IPS-NIHi7 (cell line): ENCODE results near the gene OR5J2.
"Not testable (repeated sequence)": the region's sequence is repeated elsewhere in the genome, so short reads cannot be mapped to it uniquely, and the experiment has no call there.

Experiments
- DNase-seq: peaks from one replicate; pipeline ENCODE4 v3.0.0; 2012; ENCODE audit warnings: mixed read lengths; ENCODE audit errors: extremely low spot score

The OR5J2 gene

GRCh38 chr11:56176318-56176717 lies at the start of gene OR5J2:
Gene OR5J2 (plus strand): TSS chr11:56176618. CDS start chr11:56176618, 0 bp downstream.
- no peak for DNase-seq

GRCh38 chr11:56140151-56140661 lies 36.2 kb upstream of the OR5J2 start, which contains the start of gene OR8J3:
Gene OR8J3 (minus strand): TSS chr11:56140201. CDS start chr11:56137718, 2,483 bp downstream.
- DNase-seq, result no peak

DNA sequence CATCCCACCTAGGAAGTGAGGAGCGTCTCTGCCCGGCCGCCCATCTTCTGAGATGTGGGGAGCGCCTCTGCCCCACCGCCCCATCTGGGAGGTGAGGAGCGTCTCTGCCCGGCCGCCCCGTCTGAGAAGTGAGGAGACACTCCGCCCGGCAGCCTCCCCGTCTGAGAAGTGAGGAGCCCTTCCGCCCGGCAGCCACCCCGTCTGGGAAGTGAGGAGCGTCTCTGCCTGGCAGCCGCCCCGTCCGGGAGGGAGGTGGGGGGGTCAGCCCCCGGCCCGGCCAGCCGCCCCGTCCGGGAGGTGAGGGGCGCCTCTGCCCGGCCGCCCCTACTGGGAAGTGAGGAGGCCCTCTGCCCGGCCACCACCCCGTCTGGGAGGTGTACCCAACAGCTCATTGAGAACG lies 32.7 kb upstream of the OR5J2 start:
- not testable (repeated sequence) for DNase-seq

DNA sequence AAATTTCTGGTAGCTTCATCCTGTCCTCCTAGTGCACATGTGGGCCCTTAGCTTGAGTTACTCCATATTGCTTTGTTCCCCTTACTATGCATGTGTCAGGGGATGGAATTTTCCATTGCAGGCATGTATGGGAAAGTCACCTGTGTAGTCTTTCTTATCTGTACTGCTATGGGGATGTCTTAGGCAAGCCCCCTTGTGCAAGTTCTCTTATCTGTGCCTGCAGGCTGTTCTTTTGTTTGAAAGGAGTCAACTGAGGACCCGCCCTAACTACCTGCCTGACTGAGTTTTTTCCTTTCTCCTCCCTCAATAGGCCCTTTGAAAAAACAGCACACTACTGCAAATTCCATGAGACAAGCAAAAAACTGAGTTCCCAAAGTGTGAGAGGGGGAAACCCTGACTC lies 25.0 kb upstream of the OR5J2 start:
- no peak for DNase-seq

DNA sequence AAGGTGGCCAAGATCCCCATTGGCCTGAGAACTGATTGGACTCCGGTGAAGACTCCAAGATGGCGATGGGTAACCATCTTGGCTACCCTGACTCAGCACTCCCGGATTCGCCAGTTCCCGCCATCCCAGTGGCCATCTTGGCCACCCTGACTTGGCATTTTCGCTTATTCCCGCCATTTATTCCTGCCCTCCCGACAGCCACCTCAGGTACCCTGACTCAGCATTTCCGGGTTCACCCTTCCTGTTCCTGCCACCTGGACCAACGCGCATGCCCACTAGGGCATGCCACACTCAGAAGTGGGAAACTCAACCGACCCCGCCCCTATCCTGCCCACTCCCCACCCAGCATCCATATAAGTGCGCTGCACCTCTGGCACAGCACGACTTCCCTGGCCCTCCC lies 24.1 kb upstream of the OR5J2 start:
- no peak for DNase-seq

- DNase-seq, result no peak
Measured at GRCh38 chr11:56160217-56160616, 16.2 kb upstream of the OR5J2 start, which contains the start of gene OR8K5. Gene OR8K5 (minus strand): TSS chr11:56160317. CDS start chr11:56160317, 0 bp downstream.

DNA sequence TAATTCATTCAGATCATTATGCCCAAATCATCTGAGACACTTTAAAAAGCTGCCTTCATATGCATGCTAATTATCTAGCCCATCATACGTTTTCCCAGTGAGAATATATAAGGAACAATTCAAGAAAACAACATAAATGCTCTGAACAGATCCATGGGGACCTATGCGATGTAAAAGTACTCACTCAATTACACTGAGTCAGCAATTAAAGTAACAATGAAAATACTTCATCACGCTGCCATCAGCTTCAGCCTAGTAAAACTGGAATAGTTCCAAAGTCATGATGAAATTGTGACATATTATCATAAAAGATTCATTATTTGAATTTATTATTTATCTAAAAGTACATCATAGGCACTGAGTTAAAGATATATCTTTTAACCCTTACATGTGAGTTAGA lies 12.6 kb upstream of the OR5J2 start:
- DNase-seq, result no peak

DNA sequence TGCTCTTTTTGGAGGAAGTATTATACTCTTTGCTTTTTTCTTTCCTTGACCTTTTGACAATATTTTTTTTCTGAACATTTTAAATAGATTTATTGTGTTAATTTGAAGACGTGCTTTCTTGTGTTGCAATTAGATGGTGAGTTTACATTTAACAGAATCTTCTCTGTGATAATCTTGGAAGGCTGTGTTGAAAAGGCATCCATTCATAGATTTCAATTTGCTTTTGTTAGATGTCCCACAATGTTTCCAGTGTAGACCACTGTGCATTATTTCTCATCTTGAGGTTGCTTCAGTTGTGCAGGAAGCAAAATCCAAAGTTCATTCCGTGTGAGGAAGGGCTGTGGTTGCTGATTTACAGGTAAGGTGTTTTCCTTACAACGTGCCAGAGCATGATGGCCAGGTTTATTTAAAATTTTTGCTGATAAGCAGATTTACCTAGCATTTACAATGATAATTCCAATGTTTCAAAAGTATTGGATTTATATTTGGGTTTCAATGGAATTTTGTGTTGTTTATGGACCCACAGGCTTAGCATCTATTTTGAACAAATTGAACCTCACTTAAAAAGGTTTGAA lies 4.1 kb upstream of the OR5J2 start:
- no peak for DNase-seq

DNA sequence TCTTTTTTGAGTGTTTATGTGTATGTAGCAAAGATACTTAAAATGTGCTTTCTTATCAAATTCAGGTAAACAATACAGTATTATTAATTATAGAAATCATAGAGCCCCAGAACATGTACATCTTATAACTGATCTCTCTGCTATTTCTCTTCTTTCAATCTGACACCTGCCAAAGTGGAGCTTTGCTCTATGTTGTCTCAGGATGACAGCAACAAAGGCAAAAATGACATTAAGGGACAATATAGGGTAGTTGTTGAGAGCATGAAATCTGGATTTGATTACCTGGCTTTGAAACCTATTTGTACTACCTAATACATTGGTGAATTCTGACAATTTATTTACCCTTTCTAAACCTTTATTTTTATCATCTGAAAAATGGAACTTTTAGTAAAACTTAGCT lies 7.0 kb downstream of the OR5J2 start:
- no peak for DNase-seq

GRCh38 chr11:56188602-56189001 lies 12.2 kb downstream of the OR5J2 start:
- no peak for DNase-seq

DNA sequence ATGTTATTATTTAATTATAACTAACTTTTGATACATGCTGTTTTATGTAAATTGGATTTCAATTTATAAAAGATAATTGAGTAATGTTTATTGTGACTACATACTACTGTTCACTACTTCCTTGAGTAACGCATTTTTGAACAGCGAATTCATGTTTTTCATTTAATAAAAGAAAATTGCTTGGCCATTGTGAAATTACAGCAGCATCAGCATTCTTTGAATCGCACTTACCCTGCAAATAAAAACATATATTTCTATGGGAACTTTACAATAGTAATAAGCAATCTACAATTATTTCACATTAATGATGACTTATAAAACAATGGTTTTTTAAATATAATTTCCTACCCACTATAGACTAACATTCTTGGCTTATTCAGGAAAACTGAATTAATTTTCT lies 20.3 kb downstream of the OR5J2 start:
- DNase-seq, result no peak

DNA sequence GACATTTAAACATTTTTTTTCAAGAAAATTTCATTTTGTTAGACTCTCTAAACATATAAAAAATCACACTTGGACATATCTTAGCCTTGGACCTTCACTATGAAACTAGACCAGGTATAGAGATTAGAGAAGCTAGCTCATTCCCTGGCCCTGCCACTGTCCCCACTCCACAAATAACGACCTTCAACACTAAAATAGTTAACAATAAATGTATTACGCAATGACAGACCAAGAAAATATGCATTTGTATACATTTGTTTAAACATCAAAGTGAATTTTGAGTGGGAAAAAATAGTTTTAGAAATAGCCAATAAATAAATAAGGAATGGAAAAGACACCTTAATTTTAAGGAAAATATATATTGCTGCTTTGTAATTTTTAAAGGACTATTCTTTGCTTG lies 20.9 kb downstream of the OR5J2 start:
- DNase-seq, result no peak

DNA sequence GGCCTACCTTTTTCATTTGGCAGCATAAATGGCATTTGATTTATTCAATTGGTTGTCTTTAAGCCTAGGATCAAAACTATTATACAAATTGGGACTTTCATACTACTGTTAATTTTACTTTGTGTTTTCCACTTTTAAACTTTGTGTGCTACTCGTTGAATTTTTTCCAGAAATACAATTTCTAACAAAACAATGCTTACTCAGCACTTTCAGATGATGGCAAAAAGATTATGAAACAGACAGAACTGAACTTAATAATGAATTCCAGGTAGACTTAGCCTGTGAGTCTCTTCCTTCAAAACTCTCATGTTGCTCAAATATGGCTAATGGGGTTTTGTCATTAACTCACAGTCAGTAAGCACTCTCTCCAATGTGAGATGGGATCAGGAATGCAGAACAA lies 31.4 kb downstream of the OR5J2 start:
- DNase-seq, result no peak

GRCh38 chr11:56214537-56214936 lies 38.1 kb downstream of the OR5J2 start:
- DNase-seq, result no peak

- not testable (repeated sequence) for DNase-seq
Measured at GRCh38 chr11:56219735-56220134, 43.3 kb downstream of the OR5J2 start.
